ENCODE data around the gene ARHGAP1.

Gene ARHGAP1

DNA sequence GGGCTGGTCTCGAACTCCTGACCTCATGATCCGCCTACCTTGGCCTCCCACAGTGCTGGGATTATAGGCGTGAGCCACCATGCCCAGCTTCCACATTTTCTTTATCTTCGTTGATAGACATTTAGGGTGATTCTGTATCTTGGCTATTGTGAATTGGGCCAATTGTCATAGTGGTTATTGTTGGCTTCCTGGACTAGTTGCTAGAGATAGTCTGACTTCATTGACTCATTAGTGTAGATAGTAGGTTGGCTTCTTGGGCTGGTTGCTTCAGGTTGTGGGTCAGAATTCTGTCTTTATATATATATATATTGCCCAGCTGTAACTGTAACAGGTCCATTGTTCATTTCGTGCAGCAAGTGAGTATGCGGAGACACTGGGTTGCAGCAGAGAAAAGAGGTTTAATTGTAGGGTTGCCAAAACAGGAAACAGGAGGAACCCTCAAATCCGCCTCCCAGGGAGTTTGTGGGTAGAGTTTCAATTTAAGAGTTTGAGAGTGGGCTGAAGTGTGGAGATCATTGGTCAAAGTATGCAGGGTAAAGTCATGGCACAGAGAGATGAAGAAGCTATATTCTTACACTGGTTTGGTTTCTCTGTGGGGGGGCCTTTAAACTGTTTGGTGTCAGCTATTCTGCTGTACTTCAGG lies 61.1 kb downstream of the ARHGAP1 start:
- H3K27ac ChIP-seq, result no peak overlapping the region
- TF ChIP-seq, protein P1, sequence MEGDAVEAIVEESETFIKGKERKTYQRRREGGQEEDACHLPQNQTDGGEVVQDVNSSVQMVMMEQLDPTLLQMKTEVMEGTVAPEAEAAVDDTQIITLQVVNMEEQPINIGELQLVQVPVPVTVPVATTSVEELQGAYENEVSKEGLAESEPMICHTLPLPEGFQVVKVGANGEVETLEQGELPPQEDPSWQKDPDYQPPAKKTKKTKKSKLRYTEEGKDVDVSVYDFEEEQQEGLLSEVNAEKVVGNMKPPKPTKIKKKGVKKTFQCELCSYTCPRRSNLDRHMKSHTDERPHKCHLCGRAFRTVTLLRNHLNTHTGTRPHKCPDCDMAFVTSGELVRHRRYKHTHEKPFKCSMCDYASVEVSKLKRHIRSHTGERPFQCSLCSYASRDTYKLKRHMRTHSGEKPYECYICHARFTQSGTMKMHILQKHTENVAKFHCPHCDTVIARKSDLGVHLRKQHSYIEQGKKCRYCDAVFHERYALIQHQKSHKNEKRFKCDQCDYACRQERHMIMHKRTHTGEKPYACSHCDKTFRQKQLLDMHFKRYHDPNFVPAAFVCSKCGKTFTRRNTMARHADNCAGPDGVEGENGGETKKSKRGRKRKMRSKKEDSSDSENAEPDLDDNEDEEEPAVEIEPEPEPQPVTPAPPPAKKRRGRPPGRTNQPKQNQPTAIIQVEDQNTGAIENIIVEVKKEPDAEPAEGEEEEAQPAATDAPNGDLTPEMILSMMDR (IDR thresholded peaks at IDR 0.05; ENCODE audit: low read depth, low read length, missing control alignments), result no peak

DNA sequence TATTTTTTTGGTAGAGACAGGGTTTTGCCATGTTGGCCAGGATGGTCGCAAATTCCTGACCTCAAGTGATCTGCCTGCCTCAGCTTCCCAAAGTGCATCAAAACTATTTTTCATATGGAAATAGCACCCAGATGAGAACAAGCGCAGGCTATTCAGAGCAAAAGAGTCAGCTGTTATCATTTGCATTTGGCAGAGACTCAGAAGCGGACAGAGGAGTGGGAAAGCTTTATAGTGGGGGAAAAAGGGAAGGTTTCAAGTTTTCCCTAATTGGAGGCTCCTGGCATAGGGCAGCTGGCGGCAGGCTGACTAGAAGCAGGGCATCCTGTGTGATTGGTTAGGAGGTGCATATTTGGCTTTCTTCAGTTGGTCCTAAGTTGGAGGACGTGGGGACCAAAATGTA lies 62.9 kb downstream of the ARHGAP1 start:
- TF ChIP-seq, protein P1 (IDR thresholded peaks at IDR 0.05; ENCODE audit: low read depth, low read length, missing control alignments), result no peak

More for the DNA sequence above, 61.1 kb downstream of the ARHGAP1 start:
- in situ Hi-C loops (cut with HindIII; ENCODE audit: low pct_ligation_motif_present, low sequenced_read_pairs), result no loop called here
- Histone ChIP-seq H3K27me3 (replicated peaks) (no peaks in the 10 kb centered on the region), H3K36me3 (replicated peaks) (peaks cover 9% of the 10 kb centered on the region), H3K4me3 (ENCODE audit: low read depth, low read length) (no peak overlapping the region)
- no peak for DNase-seq

DNA sequence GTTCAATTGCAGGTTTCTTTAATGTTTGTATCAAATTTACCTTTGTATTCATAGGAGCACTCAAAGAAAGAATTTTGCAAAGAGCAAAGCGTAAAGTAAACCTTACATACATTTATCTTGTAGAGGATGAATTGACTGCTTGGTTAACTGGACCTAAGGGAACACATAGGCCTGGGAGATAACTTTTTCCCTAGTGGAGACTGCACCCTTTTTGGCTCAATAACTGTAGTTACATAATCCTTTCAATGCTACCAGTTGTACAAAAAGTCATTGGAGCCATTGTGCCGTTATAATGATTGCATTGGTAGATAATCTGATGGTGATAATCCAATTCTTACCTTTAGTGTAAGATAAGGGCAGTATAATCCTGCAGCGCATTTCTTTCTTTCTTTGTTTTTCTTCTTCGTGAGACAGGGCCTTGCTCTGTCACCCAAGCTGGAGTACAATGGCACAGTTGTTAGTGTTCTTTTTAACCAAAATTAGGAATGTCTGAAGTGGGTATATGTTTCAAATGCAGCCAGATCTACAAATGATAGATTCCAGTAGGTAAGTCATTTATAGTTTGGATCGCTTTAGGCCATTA lies 64.8 kb downstream of the ARHGAP1 start:
- in situ Hi-C loops (cut with HindIII; ENCODE audit: low pct_ligation_motif_present, low sequenced_read_pairs), result no loop called here
- Histone ChIP-seq H3K36me3 (replicated peaks) (peaks cover 9% of the 10 kb centered on the region), H3K27me3 (replicated peaks) (no peaks in the 10 kb centered on the region), H3K27ac (no peak overlapping the region), H3K4me3 (ENCODE audit: low read depth, low read length) (no peak overlapping the region)
- DNase-seq, result no peak
- TF ChIP-seq, protein P1 (IDR thresholded peaks at IDR 0.05; ENCODE audit: low read depth, low read length, missing control alignments), result no peak

More for the DNA sequence above, 62.9 kb downstream of the ARHGAP1 start:
- in situ Hi-C loops (cut with HindIII; ENCODE audit: low pct_ligation_motif_present, low sequenced_read_pairs), result no loop called here
- Histone ChIP-seq H3K27me3 (replicated peaks) (no peaks in the 10 kb centered on the region), H3K4me3 (ENCODE audit: low read depth, low read length) (no peak overlapping the region), H3K27ac (no peak overlapping the region), H3K36me3 (replicated peaks) (peaks cover 10% of the 10 kb centered on the region)
- DNase-seq, result no peak

DNA sequence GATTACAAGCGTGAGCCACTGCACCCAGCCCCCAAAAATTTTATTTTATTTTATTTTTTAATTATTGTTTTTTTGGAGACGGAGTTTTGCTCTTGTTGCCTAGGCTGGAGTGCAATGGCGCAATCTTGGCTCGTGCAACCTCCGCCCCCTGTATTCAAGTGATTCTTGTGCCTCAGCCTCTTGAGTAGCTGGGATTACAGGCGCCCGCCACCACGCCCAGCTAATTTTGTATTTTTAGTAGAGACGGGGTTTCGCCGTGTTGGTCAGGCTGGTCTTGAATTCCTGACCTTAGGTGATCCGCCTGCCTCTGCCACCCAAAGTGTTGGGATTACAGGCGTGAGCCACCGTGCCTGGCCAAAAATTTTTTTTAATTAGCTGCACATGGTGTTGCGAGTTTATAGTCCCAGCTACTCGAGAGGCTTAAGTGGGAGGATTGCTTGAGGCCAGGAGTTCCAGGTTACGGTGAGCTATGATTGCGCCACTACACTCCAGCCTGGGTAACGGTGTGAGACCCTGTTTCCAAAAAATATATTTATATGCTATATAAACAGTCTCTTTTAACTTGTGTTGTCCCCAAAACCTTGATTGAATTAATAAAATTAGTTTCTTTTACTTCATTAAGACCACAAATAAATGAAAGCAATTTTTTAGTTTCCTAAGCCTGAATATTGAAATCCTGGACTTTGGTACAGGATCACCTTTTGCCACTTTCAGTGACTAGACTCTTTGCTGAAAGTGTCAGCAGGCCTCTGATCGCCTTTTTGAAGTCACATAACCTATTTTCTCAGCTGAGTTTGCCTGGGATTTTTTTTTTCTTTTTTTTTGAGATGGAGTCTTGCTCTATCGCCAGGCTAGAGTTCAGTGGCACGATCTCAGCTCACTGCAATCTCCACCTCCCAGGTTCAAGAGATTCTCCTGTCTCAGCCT lies 66.9 kb downstream of the ARHGAP1 start:
- Histone ChIP-seq H3K36me3 (replicated peaks) (peaks cover 12% of the 10 kb centered on the region), H3K27me3 (replicated peaks) (no peaks in the 10 kb centered on the region), H3K4me3 (ENCODE audit: low read depth, low read length) (no peak overlapping the region), H3K27ac (no peak overlapping the region)
- in situ Hi-C loops (cut with HindIII; ENCODE audit: low pct_ligation_motif_present, low sequenced_read_pairs), result no loop called here
- DNase-seq, result no peak
- TF ChIP-seq, protein P1 (IDR thresholded peaks at IDR 0.05; ENCODE audit: low read depth, low read length, missing control alignments), result no peak

DNA sequence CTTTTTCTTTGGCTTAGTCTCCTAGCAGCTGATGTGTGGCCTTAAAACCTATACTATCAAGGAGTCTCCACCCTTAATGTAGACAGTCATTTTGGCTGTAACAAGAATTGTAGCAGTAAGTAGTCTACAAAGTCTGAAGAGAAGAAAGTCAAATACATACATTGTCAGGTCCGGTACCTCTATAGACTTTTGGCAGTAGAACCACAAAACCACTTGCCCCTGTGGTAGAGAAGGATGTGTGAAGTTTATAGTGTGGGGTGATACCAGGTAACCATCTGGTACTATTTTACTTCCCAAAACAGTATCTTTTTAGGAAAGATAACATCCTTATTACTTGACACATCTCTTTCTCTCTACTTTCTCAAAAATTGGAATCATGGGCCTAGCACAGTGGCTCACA lies 67.9 kb downstream of the ARHGAP1 start:
- no peaks in the 10 kb centered on the region for H3K27me3 ChIP-seq (replicated peaks)
- H3K4me3 ChIP-seq (ENCODE audit: low read depth, low read length), result no peak overlapping the region
- TF ChIP-seq, protein P1 (IDR thresholded peaks at IDR 0.05; ENCODE audit: low read depth, low read length, missing control alignments), result no peak
- no peak for DNase-seq
- in situ Hi-C loops (cut with HindIII; ENCODE audit: low pct_ligation_motif_present, low sequenced_read_pairs), result no loop called here
- H3K36me3 ChIP-seq (replicated peaks), result peaks cover 12% of the 10 kb centered on the region
- H3K27ac ChIP-seq, result no peak overlapping the region
